HCT116 (cell line): ENCODE data around the gene SLC25A43. TPM values are rescaled to one million over a fixed set of nuclear protein-coding genes. Genes with fewer than 3 reads are reported as not detected.

Experiments
- ATAC-seq: fragments of 200-7000 bp; cut with Tn5 transposase; 2 replicates; pipeline ENCODE4 v1.9.1; 2020; ENCODE audit warnings: mild to moderate bottlenecking, moderate library complexity
- BruUV-seq: library from RNA; stranded (reverse); fragments of 400-500 nt; replicated peaks from 2 replicates; lab custom pipeline; 2021; lab: Mats Ljungman, UMichigan
- CTCF ChIA-PET: fragments of 300-600 bp; sonication (Branson Sonifier 250); formaldehyde crosslinking; loops from one replicate; lab custom pipeline; 2021; ENCODE audit warnings: antibody characterized with exemption; lab: Charles Lee
- POLR2A ChIA-PET: fragments of 300-600, 350-600 bp; sonication (Branson Sonifier 250); formaldehyde crosslinking; loops from one replicate; lab custom pipeline; 2021; ENCODE audit warnings: antibody characterized with exemption; lab: Charles Lee
- RAD21 ChIA-PET, 2 experiments: fragments of 300-600 bp; sonication (Branson Sonifier 250); formaldehyde crosslinking; loops; one replicate each; lab custom pipeline; 2023; ENCODE audit warnings: low total read pairs in 2 of 2; ENCODE audit not compliant: uncharacterized antibody in 2 of 2, unreplicated experiment in 2 of 2, low non-redundant PET in 1 of 2; lab: Charles Lee
- DNase-seq: peaks from one replicate; pipeline ENCODE4 v3.0.0-alpha.2; 2010; ENCODE audit warnings: low read depth, low spot score
- H2AFZ ChIP-seq: fragments of 200-600 bp; shearing (Covaris generic), sonication (generic); 2 replicates; pipeline ENCODE4 v1.6.1; 2017; ENCODE audit warnings: low read depth, mixed run types, mixed read lengths, antibody characterized with exemption, low read length; ENCODE audit not compliant: poor library complexity, severe bottlenecking
- H3K27ac ChIP-seq: 2 replicates; pipeline ENCODE4 v1.5.1; 2012; ENCODE audit warnings: low read depth, low read length
- H3K27me3 ChIP-seq: fragments of 200-600 bp; sonication (generic); 2 replicates; pipeline ENCODE4 v1.6.1; 2016; ENCODE audit warnings: mixed run types, low read length, mixed read lengths; ENCODE audit not compliant: insufficient read depth
- H3K36me3 ChIP-seq, 2 experiments: fragments of 200-500 bp in 1 of 2; fragments of 200-600 bp in 1 of 2; sonication (Bioruptor generic) in 1 of 2; sonication (generic) in 1 of 2; 2 replicates each; pipeline versions ENCODE4 v1.5.1 to v1.6.1; 2014 to 2016; ENCODE audit warnings: low read length in 2 of 2, inconsistent platforms in 1 of 2, mixed read lengths in 1 of 2, mixed run types in 1 of 2; ENCODE audit not compliant: insufficient read depth in 2 of 2, control insufficient read depth in 1 of 2
- H3K4me1 ChIP-seq, 2 experiments: fragments of 200-600 bp in 1 of 2; sonication (generic) in 1 of 2; 2 replicates each; pipeline versions ENCODE4 v1.5.1 to v1.6.1; 2012 to 2017; ENCODE audit warnings: low read length in 2 of 2, inconsistent platforms in 1 of 2, mild to moderate bottlenecking in 1 of 2, mixed read lengths in 1 of 2, mixed run types in 1 of 2, moderate library complexity in 1 of 2; ENCODE audit not compliant: insufficient read depth in 2 of 2, control insufficient read depth in 1 of 2
- H3K4me2 ChIP-seq: fragments of 200-600 bp; sonication (generic); 2 replicates; pipeline ENCODE4 v1.6.1; 2017; ENCODE audit warnings: mixed run types, low read length, mixed read lengths
- H3K4me3 ChIP-seq, 2 experiments: fragments of 200-600 bp in 1 of 2; sonication (generic) in 1 of 2; replicated peaks in 1 of 2; 2 replicates each; pipeline ENCODE4 v1.5.1; 2011 to 2016; ENCODE audit warnings: low read length in 2 of 2, control low read depth in 1 of 2, low read depth in 1 of 2, mild to moderate bottlenecking in 1 of 2, mixed read lengths in 1 of 2, mixed run types in 1 of 2
- H3K79me2 ChIP-seq: fragments of 200-600 bp; sonication (generic); 2 replicates; pipeline ENCODE4 v1.6.1; 2017; ENCODE audit warnings: mild to moderate bottlenecking, mixed run types, low read length, moderate library complexity, mixed read lengths; ENCODE audit not compliant: insufficient read depth
- H3K9ac ChIP-seq: fragments of 200-600 bp; sonication (generic); 2 replicates; pipeline ENCODE4 v1.6.1; 2016; ENCODE audit warnings: low read length, mixed read lengths
- H3K9me2 ChIP-seq: fragments of 200-600 bp; sonication (generic), shearing (Covaris generic); 2 replicates; pipeline ENCODE4 v1.6.1; 2017; ENCODE audit warnings: mixed run types, mild to moderate bottlenecking, moderate library complexity; ENCODE audit not compliant: insufficient read depth
- H3K9me3 ChIP-seq, 2 experiments: fragments of 200-500 bp in 1 of 2; fragments of 200-600 bp in 1 of 2; sonication (Bioruptor generic) in 1 of 2; sonication (generic) in 1 of 2; 2 replicates each; pipeline ENCODE4 v1.6.1; 2014 to 2017; ENCODE audit warnings: low read length in 2 of 2, mixed read lengths in 2 of 2, inconsistent platforms in 1 of 2, low read depth in 1 of 2, mild to moderate bottlenecking in 1 of 2, mixed run types in 1 of 2, moderate library complexity in 1 of 2; ENCODE audit not compliant: control insufficient read depth in 1 of 2, insufficient read depth in 1 of 2
- H4K20me1 ChIP-seq: fragments of 200-600 bp; sonication (generic), shearing (Covaris generic); 2 replicates; pipeline ENCODE4 v1.6.1; 2017; ENCODE audit warnings: mixed run types, mild to moderate bottlenecking, moderate library complexity; ENCODE audit not compliant: insufficient read depth
- ATF3 ChIP-seq: IDR thresholded peaks from 2 replicates; pipeline ENCODE4 v1.6.1; 2012
- CBX3 ChIP-seq: IDR thresholded peaks from 2 replicates; pipeline ENCODE4 v1.6.1; 2012; ENCODE audit warnings: low read depth
- CEBPB ChIP-seq: IDR thresholded peaks from 2 replicates; pipeline ENCODE4 v1.6.1; 2012; ENCODE audit warnings: low read depth
- EGR1 ChIP-seq: IDR thresholded peaks from 2 replicates; pipeline ENCODE4 v1.6.1; 2012; ENCODE audit warnings: low read depth
- ELF1 ChIP-seq: IDR thresholded peaks from 2 replicates; pipeline ENCODE4 v1.6.1; 2012; ENCODE audit warnings: low read depth, borderline replicate concordance
- EZH2phosphoT487 ChIP-seq: fragments of 200-600 bp; IDR thresholded peaks from 2 replicates; pipeline ENCODE4 v1.6.1; 2018; ENCODE audit warnings: antibody characterized with exemption, borderline replicate concordance
- FOSL1 ChIP-seq: IDR thresholded peaks from 2 replicates; pipeline ENCODE4 v1.6.1; 2012; ENCODE audit warnings: low read depth
- JUND ChIP-seq: IDR thresholded peaks from 2 replicates; pipeline ENCODE4 v1.6.1; 2012
- MAX ChIP-seq: IDR thresholded peaks from 2 replicates; pipeline ENCODE4 v1.6.1; 2012
- POLR2A ChIP-seq: IDR thresholded peaks from 2 replicates; pipeline ENCODE4 v1.7.0; 2011; ENCODE audit warnings: borderline replicate concordance; ENCODE audit not compliant: insufficient read depth, insufficient read length; ENCODE audit errors: extremely low read depth
- POLR2AphosphoS5 ChIP-seq: IDR thresholded peaks from 2 replicates; pipeline ENCODE4 v1.6.1; 2011; ENCODE audit warnings: mild to moderate bottlenecking, low read depth, low read length, moderate library complexity
- RAD21 ChIP-seq: IDR thresholded peaks from 2 replicates; pipeline ENCODE4 v1.6.1; 2012; ENCODE audit warnings: low read depth, mild to moderate bottlenecking
- SIN3A ChIP-seq: IDR thresholded peaks from 2 replicates; pipeline ENCODE4 v1.6.1; 2012; ENCODE audit warnings: low read depth
- SP1 ChIP-seq: IDR thresholded peaks from 2 replicates; pipeline ENCODE4 v1.6.1; 2012; ENCODE audit warnings: low read depth
- SRF ChIP-seq: IDR thresholded peaks from 2 replicates; pipeline ENCODE4 v1.6.1; 2012; ENCODE audit warnings: low read depth
- TCF7L2 ChIP-seq: IDR thresholded peaks from 2 replicates; pipeline ENCODE4 v1.7.0; 2011; ENCODE audit warnings: borderline replicate concordance, inconsistent platforms; ENCODE audit not compliant: insufficient read depth, insufficient read length; ENCODE audit errors: extremely low read depth
- ZFX ChIP-seq: fragments of 450-650 bp; IDR thresholded peaks from 2 replicates; pipeline ENCODE4 v1.6.1; 2017
- ZNF274 ChIP-seq: fragments of 200-500 bp; sonication (Bioruptor generic); IDR thresholded peaks from 2 replicates; pipeline ENCODE4 v1.6.1; 2014; ENCODE audit warnings: mild to moderate bottlenecking, low read depth, low read length, inconsistent platforms
- intact Hi-C: fragments of 100-400 bp; cut with micrococcal nuclease; formaldehyde crosslinking; loops from 2 replicates; pipeline ENCODE4 v1.10.0; 2022
- total RNA-seq: library from RNA; stranded (reverse); gene quantifications from one replicate; pipeline ENCODE4 v1.2.1, GENCODE V29; 2021; ENCODE audit not compliant: unreplicated experiment

The SLC25A43 gene
- total RNA-seq, 1 experiment from 2014 or later = 14.1 TPM

- Histone ChIP-seq H3K79me2 (no peaks in the 10 kb centered on the region), H3K4me1 (peaks cover 18 to 41% of the 10 kb centered on the region in 2 experiments), H4K20me1 (no peaks in the 10 kb centered on the region), H3K27me3 (no peaks in the 10 kb centered on the region), H3K4me3 (no peak overlapping the region), H3K4me2 (no peak overlapping the region), H3K36me3 (no peaks in the 10 kb centered on the region), H3K9me2 (no peaks in the 10 kb centered on the region), H3K9ac (no peak overlapping the region), H3K9me3 (no peaks in the 10 kb centered on the region), H2AFZ (no peak overlapping the region), H3K27ac (no peak overlapping the region)
- CTCF ChIA-PET = no interaction called here
- ATAC-seq = no peak
- no TSS peak for BruUV-seq
- POLR2A ChIA-PET = no interaction called here
- intact Hi-C loops = no loop called here
- RAD21 ChIA-PET = interaction anchor here in 1 of 2 experiments (0.7 kb wide), 1 partner anchor 352 kb away, joined by 3 read pairs; no protein-coding TSS in a partner anchor
- no peak for DNase-seq
- TF ChIP-seq ELF1 = no peak
- no peak for TF ChIP-seq CEBPB
- TF ChIP-seq TCF7L2 = no peak
- no peak for TF ChIP-seq EZH2phosphoT487
- TF ChIP-seq CBX3 = no peak
- no peak for TF ChIP-seq FOSL1
- no peak for TF ChIP-seq SP1
- no peak for TF ChIP-seq MAX
- no peak for TF ChIP-seq POLR2A
- TF ChIP-seq, all 23 proteins: peak for 0
Observed at GRCh38 chrX:119500061-119500800, 101.1 kb downstream of the SLC25A43 start.

- no peak for TF ChIP-seq POLR2AphosphoS5
- no peak for TF ChIP-seq EGR1
- no peak for TF ChIP-seq EZH2phosphoT487
- no peak for TF ChIP-seq ZFX
- TF ChIP-seq CBX3 = no peak
- TF ChIP-seq ATF3 = no peak
- TF ChIP-seq POLR2A = no peak
- TF ChIP-seq SIN3A = no peak
- no peak for TF ChIP-seq RAD21
- no peak for TF ChIP-seq ELF1
- no peak for TF ChIP-seq CEBPB
- TF ChIP-seq SP1 = no peak
- TF ChIP-seq FOSL1 = no peak
- no peak for TF ChIP-seq JUND
- TF ChIP-seq ZNF274 = no peak
- TF ChIP-seq SRF = no peak
- no peak for TF ChIP-seq TCF7L2
- 0 out of 2 replicates have a peak overlapping the region, but pooled peaks have one; percentile 47 for H3K9ac ChIP-seq
- ChIA-PET POLR2A (no interaction called here), RAD21 (no interaction called here), CTCF (no interaction called here)
- no peaks in the 10 kb centered on the region for H3K79me2 ChIP-seq
- H3K9me3 ChIP-seq = no peaks in the 10 kb centered on the region
- no peak for ATAC-seq
- H3K4me3 ChIP-seq = no peak overlapping the region
- no peak overlapping the region for H2AFZ ChIP-seq
- intact Hi-C loops = no loop called here
- H3K4me2 ChIP-seq = peak overlapping the region; percentile 72
- no peaks in the 10 kb centered on the region for H3K27me3 ChIP-seq
- H4K20me1 ChIP-seq = no peaks in the 10 kb centered on the region
- H3K27ac ChIP-seq = peak overlapping the region; percentile 79
- no peak for DNase-seq
- no TSS peak for BruUV-seq
- no peaks in the 10 kb centered on the region for H3K36me3 ChIP-seq
- no peaks in the 10 kb centered on the region for H3K9me2 ChIP-seq
- H3K4me1 ChIP-seq = peaks cover 18 to 41% of the 10 kb centered on the region in 2 experiments
Observed at GRCh38 chrX:119501511-119502148, 102.5 kb downstream of the SLC25A43 start.
